AG08396 (cell line): ENCODE measurements around the gene GIMAP4.
"Not testable (repeated sequence)": the region's sequence is repeated elsewhere in the genome, so short reads cannot be mapped to it uniquely, and the experiment has no call there.

ENCODE experiments used
- DNase-seq: peaks from one replicate; pipeline ENCODE4 v3.0.0; 2012; ENCODE audit warnings: low spot score, mixed read lengths

The GIMAP4 gene

GRCh38 chr7:150580638-150581394, 13.6 kb downstream of the GIMAP4 start:
- no peak for DNase-seq

GRCh38 chr7:150585199-150585598, 18.0 kb downstream of the GIMAP4 start:
- no peak for DNase-seq

- DNase-seq, result no peak
Observed at GRCh38 chr7:150586068-150586784, 19.0 kb downstream of the GIMAP4 start.

- DNase-seq, result no peak
Observed at GRCh38 chr7:150586785-150587152, 19.6 kb downstream of the GIMAP4 start.

- DNase-seq, result no peak
Observed at GRCh38 chr7:150587551-150587950, 20.4 kb downstream of the GIMAP4 start.

GRCh38 chr7:150594805-150595204, 27.6 kb downstream of the GIMAP4 start:
- no peak for DNase-seq

- no peak for DNase-seq
Observed at GRCh38 chr7:150595361-150595760, 28.2 kb downstream of the GIMAP4 start.

- DNase-seq, result not testable (repeated sequence)
Observed at GRCh38 chr7:150603600-150603999, 36.4 kb downstream of the GIMAP4 start.

GRCh38 chr7:150610233-150610632, 43.0 kb downstream of the GIMAP4 start:
- no peak for DNase-seq

- no peak for DNase-seq
Observed at GRCh38 chr7:150612925-150613324, 45.7 kb downstream of the GIMAP4 start.

- DNase-seq, result no peak
Observed at GRCh38 chr7:150613880-150614279, 46.7 kb downstream of the GIMAP4 start.

- not testable (repeated sequence) for DNase-seq
Observed at GRCh38 chr7:150614426-150614825, 47.2 kb downstream of the GIMAP4 start.

- not testable (repeated sequence) for DNase-seq
Observed at GRCh38 chr7:150615221-150615755, 48.1 kb downstream of the GIMAP4 start.

GRCh38 chr7:150620061-150620460, 52.9 kb downstream of the GIMAP4 start:
- DNase-seq, result no peak

GRCh38 chr7:150620617-150621371, 53.6 kb downstream of the GIMAP4 start:
- DNase-seq, result no peak

GRCh38 chr7:150621376-150621775, 54.2 kb downstream of the GIMAP4 start:
- DNase-seq, result no peak
